Fibroblast of villous mesenchyme (primary cell): Measurements from ENCODE around the gene FYN. TPM values are rescaled to one million over a fixed set of nuclear protein-coding genes. Genes with fewer than 3 reads are reported as not detected.

Source experiments
- DNase-seq: peaks from one replicate; pipeline ENCODE4 v3.0.0-alpha.2; 2010; ENCODE audit warnings: low read depth
- H3K4me3 ChIP-seq: 2 replicates; pipeline ENCODE4 v1.5.1; 2011; ENCODE audit warnings: low read depth, mild to moderate bottlenecking, low read length
- CTCF ChIP-seq: IDR thresholded peaks from 2 replicates; pipeline ENCODE4 v1.5.1; 2012; ENCODE audit warnings: low read depth, mild to moderate bottlenecking, low read length; ENCODE audit not compliant: insufficient read depth
- total RNA-seq: library from RNA; depleted of rRNA; stranded (reverse); fragments of >200 nt; gene quantifications from 2 replicates; pipeline ENCODE4 v1.2.3, GENCODE V29; 2012

FYN gene
- total RNA-seq, 1 donor: 26.8 TPM

DNA sequence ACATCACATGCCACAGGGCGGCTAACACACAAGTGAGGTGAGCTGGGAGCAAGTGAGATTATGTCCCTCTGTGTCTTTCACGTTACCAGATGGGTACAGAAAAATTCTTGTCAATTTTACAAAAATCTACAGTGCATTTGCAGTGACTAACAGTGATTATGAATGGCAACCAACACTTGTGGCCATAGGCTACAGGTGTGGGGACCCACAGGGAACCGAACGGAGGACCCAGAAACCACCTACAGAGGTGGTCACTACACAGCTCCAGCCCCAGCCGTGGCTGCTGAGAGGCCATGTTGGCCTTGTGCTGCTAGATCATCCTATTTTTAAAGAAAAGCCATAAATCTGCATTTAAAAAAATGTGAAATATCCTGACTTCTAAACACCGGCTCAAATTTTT lies 50.2 kb downstream of the FYN start:
- DNase-seq: no peak
- H3K4me3 ChIP-seq: no peak overlapping the region
- no peak for TF ChIP-seq CTCF

DNA sequence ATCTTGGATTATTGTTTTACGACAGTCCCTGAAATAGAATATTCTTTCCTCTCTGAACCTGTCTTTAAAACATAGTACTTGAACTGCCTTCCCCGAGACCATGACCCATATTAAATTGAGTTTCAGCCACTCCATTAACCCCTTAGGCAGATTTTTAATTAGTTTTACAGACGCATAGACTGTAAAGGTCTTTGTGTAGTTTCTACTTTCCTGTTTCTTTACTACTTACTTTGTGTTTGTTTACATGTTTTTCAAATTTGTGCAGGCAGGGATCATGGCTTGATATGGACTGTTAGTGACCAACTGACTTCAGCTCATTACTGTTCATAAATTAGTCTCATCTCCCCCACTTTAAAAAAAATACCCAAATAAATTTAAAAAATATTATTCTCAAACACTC lies 53.8 kb downstream of the FYN start:
- no peak for DNase-seq
- no peak for TF ChIP-seq CTCF
- no peak overlapping the region for H3K4me3 ChIP-seq

GRCh38 chr6:111818539-111819226 lies 54.6 kb downstream of the FYN start:
- peak; percentile 76 for DNase-seq

GRCh38 chr6:111817451-111818120 lies 55.7 kb downstream of the FYN start:
- TF ChIP-seq CTCF: no peak
- no peak overlapping the region for H3K4me3 ChIP-seq
- no peak for DNase-seq

More at GRCh38 chr6:111818539-111819226, 54.6 kb downstream of the FYN start:
- H3K4me3 ChIP-seq: no peak overlapping the region
- TF ChIP-seq CTCF: no peak

DNA sequence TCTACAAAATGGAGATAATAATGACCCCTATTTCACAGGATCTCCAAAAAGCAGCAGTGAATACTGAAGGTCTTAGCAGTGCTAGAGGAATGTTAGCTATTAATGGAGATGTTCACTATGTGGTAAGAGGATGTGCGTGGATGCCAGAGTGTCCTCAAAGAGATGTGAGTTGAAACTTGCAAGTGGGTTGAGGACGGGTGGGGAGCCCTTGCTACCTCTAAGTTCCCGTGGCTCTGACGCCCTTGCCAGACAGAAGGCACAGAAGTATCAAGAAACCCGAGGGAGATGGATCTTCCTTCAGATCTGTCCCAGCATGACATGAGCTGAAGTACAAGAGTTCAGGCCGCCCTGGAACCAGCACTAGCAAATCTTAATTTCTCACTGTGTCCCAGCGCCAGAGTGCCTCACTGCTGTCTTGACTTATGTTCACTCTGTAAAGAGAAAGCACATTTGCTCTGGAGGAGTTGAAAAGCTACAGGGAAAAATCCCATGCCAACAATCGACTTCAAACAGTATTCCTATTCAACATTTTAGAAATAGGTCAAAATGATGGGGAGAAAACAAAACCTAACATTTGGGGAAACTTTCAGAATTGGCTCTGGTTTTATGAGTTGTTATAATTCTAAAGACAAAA lies 59.5 kb downstream of the FYN start:
- no peak for DNase-seq
- H3K4me3 ChIP-seq: no peak overlapping the region
- no peak for TF ChIP-seq CTCF

GRCh38 chr6:111813237-111813636 lies 60.0 kb downstream of the FYN start:
- no peak overlapping the region for H3K4me3 ChIP-seq
- TF ChIP-seq CTCF: no peak
- peak; percentile 69 for DNase-seq
